ENCODE results near the gene ANKRD22. TPM values are rescaled to one million over a fixed set of nuclear protein-coding genes. Genes with fewer than 3 reads are reported as not detected.

ANKRD22 gene
- total and polyA plus RNA-seq, 9 of the 15 experiments (the other 6 are each of a cell fraction or from before 2014, with no cell fraction given), result not detected

GRCh38 chr10:88794731-88795130 lies 56.9 kb downstream of the ANKRD22 start:
- in situ Hi-C loops (cut with MboI), result no loop called here
- Histone ChIP-seq H3K4me3 (no peak overlapping the region), H3K4me1 (replicated peaks in 1 of 2; ENCODE audit: control insufficient read depth in 2 of 2, insufficient read depth in 2 of 2, low read length in 2 of 2) (no peaks in the 10 kb centered on the region), H3K36me3 (ENCODE audit: control insufficient read depth, insufficient read depth, low read length) (no peaks in the 10 kb centered on the region), H3K4me2 (ENCODE audit: insufficient read depth, low read length) (no peak overlapping the region), H4K20me1 (replicated peaks; ENCODE audit: control insufficient read depth, insufficient read depth, low read length) (no peaks in the 10 kb centered on the region), H3K79me2 (ENCODE audit: control insufficient read depth, insufficient read depth, low read length) (no peaks in the 10 kb centered on the region), H3K9me1 (ENCODE audit: control insufficient read depth, insufficient read depth, low read length) (no peaks in the 10 kb centered on the region), H3K9ac (ENCODE audit: insufficient read depth in 1 of 2, low read depth in 2 of 2, low read length in 2 of 2) (no peak overlapping the region), H2AFZ (ENCODE audit: low read depth, low read length) (no peak overlapping the region), H3K9me3 (replicated peaks; ENCODE audit: control insufficient read depth, insufficient read depth, low read depth, low read length) (no peaks in the 10 kb centered on the region), H3K27ac (ENCODE audit: extremely low read depth, low read depth, low read length) (no peak overlapping the region), H3K27me3 (ENCODE audit: control insufficient read depth in 2 of 2, insufficient read depth in 2 of 2, low read length in 2 of 2) (no peaks in the 10 kb centered on the region)
- DNase-seq (ENCODE audit: extremely low read depth in 1 of 4, low spot score in 3 of 4) (no peak), FAIRE-seq (no peak), ATAC-seq (no peak)
- 0% methylated on average over 1 of the region's 1 CpG for WGBS (ENCODE audit: insufficient coverage, low coverage, missing lambda C conversion rate)
- TF ChIP-seq ZBTB26 (CRISPR knock-in tag; IDR thresholded peaks at IDR 0.05) (no peak), RBBP5 (IDR thresholded peaks at IDR 0.05; ENCODE audit: borderline replicate concordance, insufficient read depth, low read length, poor library complexity, severe bottlenecking) (no peak), CGGBP1 (CRISPR knock-in tag; IDR thresholded peaks at IDR 0.05) (no peak), BCL6 (CRISPR knock-in tag; IDR thresholded peaks at IDR 0.05) (no peak), ZBTB12 (CRISPR knock-in tag; IDR thresholded peaks at IDR 0.05) (no peak), ZNF143 (CRISPR knock-in tag; IDR thresholded peaks at IDR 0.05) (no peak), KLF1 (tag; IDR thresholded peaks at IDR 0.05) (no peak), ZNF79 (CRISPR knock-in tag; IDR thresholded peaks at IDR 0.05; ENCODE audit: low read depth) (no peak), KLF16 (IDR thresholded peaks at IDR 0.05) (no peak)
- TF ChIP-seq, protein P1, sequence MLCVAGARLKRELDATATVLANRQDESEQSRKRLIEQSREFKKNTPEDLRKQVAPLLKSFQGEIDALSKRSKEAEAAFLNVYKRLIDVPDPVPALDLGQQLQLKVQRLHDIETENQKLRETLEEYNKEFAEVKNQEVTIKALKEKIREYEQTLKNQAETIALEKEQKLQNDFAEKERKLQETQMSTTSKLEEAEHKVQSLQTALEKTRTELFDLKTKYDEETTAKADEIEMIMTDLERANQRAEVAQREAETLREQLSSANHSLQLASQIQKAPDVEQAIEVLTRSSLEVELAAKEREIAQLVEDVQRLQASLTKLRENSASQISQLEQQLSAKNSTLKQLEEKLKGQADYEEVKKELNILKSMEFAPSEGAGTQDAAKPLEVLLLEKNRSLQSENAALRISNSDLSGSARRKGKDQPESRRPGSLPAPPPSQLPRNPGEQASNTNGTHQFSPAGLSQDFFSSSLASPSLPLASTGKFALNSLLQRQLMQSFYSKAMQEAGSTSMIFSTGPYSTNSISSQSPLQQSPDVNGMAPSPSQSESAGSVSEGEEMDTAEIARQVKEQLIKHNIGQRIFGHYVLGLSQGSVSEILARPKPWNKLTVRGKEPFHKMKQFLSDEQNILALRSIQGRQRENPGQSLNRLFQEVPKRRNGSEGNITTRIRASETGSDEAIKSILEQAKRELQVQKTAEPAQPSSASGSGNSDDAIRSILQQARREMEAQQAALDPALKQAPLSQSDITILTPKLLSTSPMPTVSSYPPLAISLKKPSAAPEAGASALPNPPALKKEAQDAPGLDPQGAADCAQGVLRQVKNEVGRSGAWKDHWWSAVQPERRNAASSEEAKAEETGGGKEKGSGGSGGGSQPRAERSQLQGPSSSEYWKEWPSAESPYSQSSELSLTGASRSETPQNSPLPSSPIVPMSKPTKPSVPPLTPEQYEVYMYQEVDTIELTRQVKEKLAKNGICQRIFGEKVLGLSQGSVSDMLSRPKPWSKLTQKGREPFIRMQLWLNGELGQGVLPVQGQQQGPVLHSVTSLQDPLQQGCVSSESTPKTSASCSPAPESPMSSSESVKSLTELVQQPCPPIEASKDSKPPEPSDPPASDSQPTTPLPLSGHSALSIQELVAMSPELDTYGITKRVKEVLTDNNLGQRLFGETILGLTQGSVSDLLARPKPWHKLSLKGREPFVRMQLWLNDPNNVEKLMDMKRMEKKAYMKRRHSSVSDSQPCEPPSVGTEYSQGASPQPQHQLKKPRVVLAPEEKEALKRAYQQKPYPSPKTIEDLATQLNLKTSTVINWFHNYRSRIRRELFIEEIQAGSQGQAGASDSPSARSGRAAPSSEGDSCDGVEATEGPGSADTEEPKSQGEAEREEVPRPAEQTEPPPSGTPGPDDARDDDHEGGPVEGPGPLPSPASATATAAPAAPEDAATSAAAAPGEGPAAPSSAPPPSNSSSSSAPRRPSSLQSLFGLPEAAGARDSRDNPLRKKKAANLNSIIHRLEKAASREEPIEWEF (CRISPR knock-in tag; IDR thresholded peaks at IDR 0.05), result no peak
- TF ChIP-seq, protein P2, sequence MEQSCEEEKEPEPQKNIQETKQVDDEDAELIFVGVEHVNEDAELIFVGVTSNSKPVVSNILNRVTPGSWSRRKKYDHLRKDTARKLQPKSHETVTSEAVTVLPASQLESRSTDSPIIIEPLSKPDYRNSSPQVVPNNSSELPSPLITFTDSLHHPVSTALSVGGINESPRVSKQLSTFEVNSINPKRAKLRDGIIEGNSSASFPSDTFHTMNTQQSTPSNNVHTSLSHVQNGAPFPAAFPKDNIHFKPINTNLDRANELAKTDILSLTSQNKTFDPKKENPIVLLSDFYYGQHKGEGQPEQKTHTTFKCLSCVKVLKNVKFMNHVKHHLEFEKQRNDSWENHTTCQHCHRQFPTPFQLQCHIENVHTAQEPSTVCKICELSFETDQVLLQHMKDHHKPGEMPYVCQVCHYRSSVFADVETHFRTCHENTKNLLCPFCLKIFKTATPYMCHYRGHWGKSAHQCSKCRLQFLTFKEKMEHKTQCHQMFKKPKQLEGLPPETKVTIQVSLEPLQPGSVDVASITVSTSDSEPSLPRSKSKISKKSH (CRISPR knock-in tag; IDR thresholded peaks at IDR 0.05), result no peak
- POLR2A ChIA-PET, result no interaction called here
- intact Hi-C loops (cut with micrococcal nuclease), result no loop called here
- BruUV-seq (replicated peaks), result no TSS peak
- CTCF ChIA-PET (ENCODE audit: low intra/inter-chr PET ratio), result no interaction called here

Data from K562 (cell line).